ENCODE data around the gene CMTM1. TPM values are rescaled to one million over a fixed set of nuclear protein-coding genes. Genes with fewer than 3 reads are reported as not detected.

Gene CMTM1
- total RNA-seq, 2 experiments from 2014 or later: 10.6 to 13.5 TPM

DNA sequence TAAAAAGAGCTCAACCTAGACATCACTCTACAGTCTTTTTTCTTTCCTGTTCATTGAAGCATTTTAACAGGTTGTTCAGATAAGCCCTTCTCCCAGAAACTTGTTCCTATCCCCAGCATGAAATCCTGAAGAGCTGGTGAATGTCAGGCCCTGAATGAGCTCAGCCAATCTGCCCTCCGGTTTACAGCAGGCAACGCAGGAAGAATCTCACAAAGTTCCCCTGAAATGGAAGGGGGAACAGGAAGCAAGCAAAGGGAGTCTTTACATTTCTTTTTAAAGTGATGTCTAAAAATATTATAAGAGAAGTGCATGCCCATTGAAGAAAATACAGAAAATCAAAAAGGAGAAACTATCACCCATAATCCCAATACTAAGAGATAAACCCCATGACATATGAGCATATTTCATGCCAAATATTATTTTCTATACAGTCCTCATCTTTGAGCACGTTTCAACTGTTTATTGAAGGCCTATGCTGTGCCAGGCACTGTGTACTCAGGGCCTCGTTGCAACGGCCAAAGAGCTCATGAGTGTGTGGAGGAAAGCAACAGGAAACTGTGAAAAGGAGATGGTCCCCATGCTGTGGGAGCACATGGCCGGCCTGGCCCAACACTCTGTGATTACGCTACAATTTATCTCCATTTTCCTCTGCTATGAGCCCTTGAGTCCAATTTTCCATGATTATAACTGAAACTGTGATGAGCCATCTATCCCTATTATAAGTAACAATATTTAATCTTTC lies 22.1 kb upstream of the CMTM1 start:
- ATAC-seq (ENCODE audit: low read depth) (no peak), DNase-seq (no peak)
- Mint-ChIP-seq H3K4me3 (no peak overlapping the region), H3K4me1 (peaks cover 34% of the 10 kb centered on the region), H3K27ac (no peak overlapping the region), H3K36me3 (no peaks in the 10 kb centered on the region), H3K9me3 (no peaks in the 10 kb centered on the region), H3K27me3 (no peaks in the 10 kb centered on the region)
- POLR2A ChIA-PET: interaction anchor here (1.2 to 13.2 kb wide), 2 partner anchors 8 to 20 kb away, joined by 3 to 157 read pairs; partner anchors contain the start of gene CKLF

DNA sequence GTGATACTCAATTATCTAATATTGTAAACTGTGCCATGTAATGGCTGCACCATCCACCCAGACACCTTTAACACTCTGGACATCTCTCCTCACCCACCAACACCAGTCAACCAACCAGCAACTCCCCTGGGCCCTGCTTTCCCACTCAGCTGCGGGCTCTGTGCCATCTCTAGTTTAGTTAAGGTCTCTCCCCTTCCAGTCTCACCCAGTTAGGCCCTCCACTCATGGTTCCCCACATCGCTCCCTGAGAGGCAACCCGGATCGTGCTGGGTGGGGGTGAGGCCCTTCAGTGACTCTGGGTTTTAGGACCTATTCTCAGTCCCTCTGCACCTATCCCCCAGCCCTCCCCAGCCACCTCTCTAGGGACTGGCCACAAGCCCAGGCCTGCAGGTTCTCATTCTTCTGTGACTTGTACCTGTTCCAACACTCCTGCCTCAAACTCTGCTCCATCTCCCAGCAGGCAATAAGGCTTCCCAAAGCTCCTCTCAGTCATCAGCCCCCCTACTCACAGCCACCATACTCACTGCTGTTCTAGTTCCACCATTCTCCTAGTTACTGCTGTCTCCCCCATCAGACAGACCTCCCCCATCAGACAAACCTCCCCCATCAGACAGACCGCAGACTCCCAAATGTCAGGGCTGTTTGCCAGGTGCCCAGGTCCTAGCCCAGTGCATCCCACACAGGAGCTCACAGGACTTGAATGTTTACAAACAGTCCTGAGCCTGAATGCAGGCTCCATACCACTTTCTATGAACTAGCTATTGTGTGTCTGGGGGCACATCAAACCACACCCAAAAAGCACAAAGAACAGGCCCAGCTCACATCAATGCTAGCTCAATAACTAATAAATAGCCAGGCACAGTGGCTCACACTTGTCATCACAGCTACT lies 18.9 kb upstream of the CMTM1 start:
- H3K27me3 Mint-ChIP-seq: no peaks in the 10 kb centered on the region
- DNase-seq (no peak), ATAC-seq (ENCODE audit: low read depth) (no peak)
- H3K27ac Mint-ChIP-seq: no peak overlapping the region
- peaks cover under 1% of the 10 kb centered on the region for H3K36me3 Mint-ChIP-seq
- peaks cover 35% of the 10 kb centered on the region for H3K4me1 Mint-ChIP-seq
- POLR2A ChIA-PET: interaction anchor here (0.9 to 13.2 kb wide), 4 partner anchors 10 to 326 kb away, joined by 3 to 157 read pairs (median 5); partner anchors contain the start of gene CMTM3
- H3K4me3 Mint-ChIP-seq: no peak overlapping the region
- H3K9me3 Mint-ChIP-seq: no peaks in the 10 kb centered on the region

DNA sequence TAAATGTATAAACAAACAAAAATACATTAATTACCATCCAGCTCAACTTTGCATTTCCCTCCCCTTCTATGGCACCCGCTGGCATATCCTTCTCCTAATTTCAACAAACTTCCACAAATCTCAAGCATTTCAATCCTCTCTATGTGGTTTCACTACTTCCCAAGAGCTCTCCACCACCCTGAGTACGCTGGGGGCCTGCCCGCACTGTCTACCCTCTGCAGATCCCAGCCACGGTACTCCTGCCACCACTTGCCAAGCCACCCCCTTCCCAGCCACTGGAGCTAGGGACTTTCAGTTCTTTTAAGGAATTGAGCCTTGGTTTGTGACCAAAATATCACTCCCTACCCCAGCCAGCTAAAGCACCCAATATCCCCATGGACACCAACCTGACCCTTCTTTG lies 18.2 kb upstream of the CMTM1 start:
- POLR2A ChIA-PET: interaction anchor here (0.9 to 13.2 kb wide), 4 partner anchors 8 to 56 kb away, joined by 3 to 157 read pairs (median 5); partner anchors contain the start of gene CMTM3
- H3K27me3 Mint-ChIP-seq: no peaks in the 10 kb centered on the region
- H3K4me1 Mint-ChIP-seq: peaks cover 38% of the 10 kb centered on the region
- H3K4me3 Mint-ChIP-seq: no peak overlapping the region
- ATAC-seq (ENCODE audit: low read depth) (no peak), DNase-seq (no peak)
- H3K9me3 Mint-ChIP-seq: no peaks in the 10 kb centered on the region
- peaks cover 2% of the 10 kb centered on the region for H3K36me3 Mint-ChIP-seq
- H3K27ac Mint-ChIP-seq: peak overlapping the region; percentile 64

DNA sequence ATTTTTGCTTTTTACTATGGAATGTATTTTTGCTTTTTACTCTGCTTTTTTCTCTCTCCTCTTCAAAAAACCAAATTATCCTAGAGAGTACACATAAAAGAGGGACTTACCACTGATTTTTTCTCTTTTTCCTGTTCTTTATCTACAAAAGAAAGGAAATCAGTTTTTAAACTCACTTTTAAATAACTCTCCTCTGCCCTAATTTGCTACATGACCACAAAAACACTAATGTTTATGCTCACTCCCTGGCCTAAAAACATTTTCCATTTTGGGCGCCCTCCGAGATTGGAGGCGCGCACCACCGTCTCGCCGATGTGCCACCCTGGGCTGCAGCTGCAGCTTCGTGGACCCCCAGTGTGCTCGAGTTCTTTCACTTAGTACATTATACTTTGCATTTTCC lies 17.4 kb upstream of the CMTM1 start:
- DNase-seq (no peak), ATAC-seq (ENCODE audit: low read depth) (no peak)
- Mint-ChIP-seq H3K9me3 (no peaks in the 10 kb centered on the region), H3K27me3 (no peaks in the 10 kb centered on the region), H3K4me3 (peak overlapping the region; percentile 66), H3K4me1 (peaks cover 46% of the 10 kb centered on the region), H3K27ac (peak overlapping the region; percentile 64), H3K36me3 (peaks cover 8% of the 10 kb centered on the region)
- POLR2A ChIA-PET: interaction anchor here (0.6 to 13.2 kb wide), 4 partner anchors 8 to 55 kb away, joined by 3 to 157 read pairs (median 5); partner anchors contain the start of gene CMTM3

GRCh38 chr16:66549284-66550131 lies 16.7 kb upstream of the CMTM1 start, which contains the start of gene TK2:
Gene TK2, minus strand, starts transcription at chr16:66550122. Its CDS starts 61 bp downstream, at chr16:66550061.
- Mint-ChIP-seq H3K4me1 (peaks cover 49% of the 10 kb centered on the region), H3K27ac (peak within 1 kb of the TSS; percentile 64), H3K27me3 (no peaks in the 10 kb centered on the region), H3K4me3 (peak within 1 kb of the TSS; percentile 96), H3K36me3 (peaks cover 13% of the 10 kb centered on the region), H3K9me3 (no peaks in the 10 kb centered on the region)
- POLR2A ChIA-PET: interaction anchor here (0.6 to 13.2 kb wide), 3 partner anchors 8 to 54 kb away, joined by 3 to 157 read pairs (median 7); partner anchors contain the start of gene CMTM3
- DNase-seq (peak; percentile 70), ATAC-seq (ENCODE audit: low read depth) (peak; percentile 28)

DNA sequence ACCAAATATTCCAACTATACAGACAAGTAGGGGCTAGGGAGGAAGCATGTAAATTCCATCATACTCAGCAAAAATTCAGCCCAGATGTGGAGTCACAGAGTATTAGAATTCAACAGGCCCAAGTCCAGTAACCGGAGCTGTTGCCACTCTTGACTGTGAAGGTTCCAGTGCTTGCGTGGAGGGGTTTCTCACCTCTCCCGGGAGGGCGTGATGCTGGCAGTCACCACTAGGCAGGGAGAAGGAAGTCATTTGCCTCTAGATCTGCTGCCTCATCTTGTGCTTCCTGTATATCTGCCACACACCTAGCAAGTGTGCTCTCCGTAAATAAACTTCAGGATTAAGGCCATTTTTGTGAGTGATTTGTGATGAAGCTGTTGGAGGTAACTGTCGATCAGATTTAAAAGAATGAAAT lies 14.9 kb upstream of the CMTM1 start:
- H3K4me1 Mint-ChIP-seq: peaks cover 65% of the 10 kb centered on the region
- POLR2A ChIA-PET: interaction anchor here (0.6 to 13.2 kb wide), 10 partner anchors 8 to 186 kb away, joined by 3 to 157 read pairs (median 7); partner anchors contain the start of genes CMTM2 and CMTM3
- H3K4me3 Mint-ChIP-seq: peak overlapping the region; percentile 96
- ATAC-seq (ENCODE audit: low read depth) (peak; percentile 30), DNase-seq (peak; percentile 51)
- H3K36me3 Mint-ChIP-seq: peaks cover 27% of the 10 kb centered on the region
- H3K9me3 Mint-ChIP-seq: no peaks in the 10 kb centered on the region
- peak overlapping the region; percentile 93 for H3K27ac Mint-ChIP-seq
- H3K27me3 Mint-ChIP-seq: no peaks in the 10 kb centered on the region

DNA sequence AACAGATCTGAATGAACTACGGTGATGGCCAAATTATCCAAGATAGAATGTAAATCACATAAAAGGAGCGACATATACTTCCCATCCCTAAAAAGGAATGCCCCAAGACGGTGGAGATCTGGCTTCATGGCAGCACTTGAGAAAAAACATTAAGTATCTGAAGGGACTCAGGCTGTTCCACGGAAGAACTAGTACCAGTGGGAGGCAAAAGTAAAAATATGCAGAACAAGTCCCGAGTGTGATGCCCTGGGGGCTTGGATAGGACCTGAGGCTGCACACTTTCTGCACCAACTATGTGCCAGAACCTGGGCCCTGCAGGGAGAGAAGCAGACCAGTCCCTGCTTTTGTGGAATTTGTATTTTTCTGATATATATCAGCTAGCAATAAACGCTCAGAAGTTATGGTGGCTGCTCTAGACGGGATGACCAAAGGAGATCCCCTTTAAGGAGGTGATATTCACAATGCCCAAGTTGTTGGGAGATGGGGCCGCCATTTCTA lies 14.4 kb upstream of the CMTM1 start:
- Mint-ChIP-seq H3K27me3 (no peaks in the 10 kb centered on the region), H3K4me1 (peaks cover 65% of the 10 kb centered on the region), H3K27ac (peak overlapping the region; percentile 93), H3K9me3 (no peaks in the 10 kb centered on the region), H3K4me3 (peak overlapping the region; percentile 96), H3K36me3 (peaks cover 27% of the 10 kb centered on the region)
- ATAC-seq (ENCODE audit: low read depth) (peak; percentile 12), DNase-seq (no peak)
- POLR2A ChIA-PET: interaction anchor here (0.6 to 13.2 kb wide), 16 partner anchors 8 to 186 kb away, joined by 3 to 157 read pairs (median 5); partner anchors contain the start of gene CMTM3

GRCh38 chr16:66552286-66553177 lies 13.7 kb upstream of the CMTM1 start, which contains the start of gene CKLF:
Gene CKLF, plus strand, starts transcription at chr16:66552576. Its CDS starts 140 bp downstream, at chr16:66552716.
- Mint-ChIP-seq H3K4me3 (peak within 1 kb of the TSS; percentile 96), H3K27me3 (no peaks in the 10 kb centered on the region), H3K27ac (peak within 1 kb of the TSS; percentile 93), H3K9me3 (no peaks in the 10 kb centered on the region), H3K36me3 (peaks cover 29% of the 10 kb centered on the region), H3K4me1 (peaks cover 66% of the 10 kb centered on the region)
- POLR2A ChIA-PET: interaction anchor here (0.9 to 13.2 kb wide), 18 partner anchors 9 to 185 kb away, joined by 3 to 157 read pairs (median 5); partner anchors contain the start of gene CMTM3
- DNase-seq (peak; percentile 97), ATAC-seq (ENCODE audit: low read depth) (peak; percentile 80)

GRCh38 chr16:66553223-66553622 lies 13.0 kb upstream of the CMTM1 start:
- DNase-seq: no peak
- no peaks in the 10 kb centered on the region for H3K27me3 Mint-ChIP-seq

GRCh38 chr16:66554021-66554420 lies 12.2 kb upstream of the CMTM1 start:
- Mint-ChIP-seq H3K9me3 (no peaks in the 10 kb centered on the region), H3K4me1 (peaks cover 62% of the 10 kb centered on the region), H3K36me3 (peaks cover 33% of the 10 kb centered on the region), H3K4me3 (peak overlapping the region; percentile 96), H3K27ac (no peak overlapping the region), H3K27me3 (no peaks in the 10 kb centered on the region)
- ATAC-seq (ENCODE audit: low read depth) (no peak), DNase-seq (no peak)
- POLR2A ChIA-PET: interaction anchor here (1.9 to 13.2 kb wide), 3 partner anchors 9 to 50 kb away, joined by 5 to 157 read pairs (median 20); no protein-coding TSS in a partner anchor

More at GRCh38 chr16:66553223-66553622, 13.0 kb upstream of the CMTM1 start:
- peak overlapping the region; percentile 96 for H3K4me3 Mint-ChIP-seq
- no peaks in the 10 kb centered on the region for H3K9me3 Mint-ChIP-seq
- POLR2A ChIA-PET: interaction anchor here (0.9 to 13.2 kb wide), 15 partner anchors 9 to 184 kb away, joined by 3 to 157 read pairs (median 5); partner anchors contain the start of gene CMTM3
- H3K4me1 Mint-ChIP-seq: peaks cover 64% of the 10 kb centered on the region
- H3K36me3 Mint-ChIP-seq: peaks cover 32% of the 10 kb centered on the region
- no peak for ATAC-seq (ENCODE audit: low read depth)
- H3K27ac Mint-ChIP-seq: peak overlapping the region; percentile 93

DNA sequence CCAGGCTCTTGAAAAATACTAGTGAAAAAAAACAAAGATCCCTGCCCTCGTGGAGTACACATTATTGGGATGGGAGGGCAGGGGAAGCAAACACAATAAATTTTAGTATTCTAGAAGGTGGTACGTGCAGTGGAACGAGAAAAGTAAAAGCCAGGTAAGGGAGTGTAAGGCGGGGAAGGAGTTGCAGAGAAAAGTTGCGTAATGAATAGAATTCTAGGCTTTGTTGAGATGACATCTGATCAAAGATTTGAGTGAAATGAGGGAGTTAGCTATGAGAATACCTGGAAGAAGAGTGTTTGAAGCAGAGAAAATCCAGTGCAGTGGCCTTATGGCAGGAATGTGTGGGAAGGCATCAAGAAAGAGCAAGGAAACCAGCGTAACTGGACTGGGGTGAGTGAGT lies 11.7 kb upstream of the CMTM1 start:
- H3K36me3 Mint-ChIP-seq: peaks cover 33% of the 10 kb centered on the region
- ATAC-seq (ENCODE audit: low read depth) (no peak), DNase-seq (no peak)
- no peak overlapping the region for H3K27ac Mint-ChIP-seq
- no peaks in the 10 kb centered on the region for H3K27me3 Mint-ChIP-seq
- H3K4me3 Mint-ChIP-seq: peak overlapping the region; percentile 96
- H3K4me1 Mint-ChIP-seq: peaks cover 62% of the 10 kb centered on the region
- no peaks in the 10 kb centered on the region for H3K9me3 Mint-ChIP-seq
- POLR2A ChIA-PET: interaction anchor here (1.9 to 13.2 kb wide), 3 partner anchors 8 to 49 kb away, joined by 5 to 157 read pairs (median 20); no protein-coding TSS in a partner anchor
